Naive B cell (primary cell): ENCODE data around the gene RIPOR3. TPM values are rescaled to one million over a fixed set of nuclear protein-coding genes. Genes with fewer than 3 reads are reported as not detected.

Experiments
- ATAC-seq, 2 donors: fragments of 150-1000 bp; cut with Tn5 transposase; 2 replicates each; pipeline ENCODE4 v1.10.0; 2021; ENCODE audit warnings: low read depth in 2 of 2, mild to moderate bottlenecking in 2 of 2, moderate library complexity in 2 of 2
- DNase-seq: peaks from one replicate; pipeline ENCODE4 v3.0.0; 2022
- H3K27ac Mint-ChIP-seq, 6 donors: one replicate each; pipeline ENCODE4 v1.8.0; 2020 to 2022; ENCODE audit warnings: mild to moderate bottlenecking in 6 of 6, mixed read lengths in 6 of 6, moderate library complexity in 5 of 6, inconsistent platforms in 2 of 6
- H3K27me3 Mint-ChIP-seq, 3 donors: one replicate each; pipeline ENCODE4 v1.8.0; 2021 to 2022; ENCODE audit warnings: mixed read lengths in 3 of 3, mild to moderate bottlenecking in 1 of 3
- H3K36me3 Mint-ChIP-seq, 2 donors: one replicate each; pipeline ENCODE4 v1.8.0; 2020 to 2022; ENCODE audit warnings: mixed read lengths in 2 of 2, inconsistent platforms in 1 of 2, mild to moderate bottlenecking in 1 of 2
- H3K4me1 Mint-ChIP-seq, 3 donors: one replicate each; pipeline ENCODE4 v1.8.0; 2020 to 2022; ENCODE audit warnings: mixed read lengths in 3 of 3, inconsistent platforms in 1 of 3, mild to moderate bottlenecking in 1 of 3, moderate library complexity in 1 of 3
- H3K4me3 Mint-ChIP-seq, 8 donors: one replicate each; pipeline ENCODE4 v1.8.0; 2020 to 2022; ENCODE audit warnings: mild to moderate bottlenecking in 8 of 8, mixed read lengths in 8 of 8, moderate library complexity in 8 of 8, inconsistent platforms in 2 of 8
- H3K9me3 Mint-ChIP-seq, 7 donors: one replicate each; pipeline ENCODE4 v1.8.0; 2020 to 2022; ENCODE audit warnings: mixed read lengths in 7 of 7, mild to moderate bottlenecking in 5 of 7, inconsistent platforms in 2 of 7, moderate library complexity in 1 of 7
- polyA plus RNA-seq, 6 donors: library from polyadenylated mRNA; unstranded; fragments of 300-500 nt; fragmentation: Illumina TruSeq; gene quantifications; one replicate each; pipeline ENCODE4 v1.2.3, GENCODE V29; 2021; ENCODE audit warnings: low read depth in 6 of 6

Gene RIPOR3
- 1 to 10 TPM in 5 of 6 donors, not detected in 1; 1.4 to 3.0 (median 2.1) TPM for polyA plus RNA-seq

GRCh38 chr20:50690650-50691572, at the start of gene RIPOR3:
TSS of gene RIPOR3 (minus strand) at chr20:50691542. CDS start at chr20:50691128, 414 bp downstream.
- H3K4me1 Mint-ChIP-seq, result peaks cover 6 to 18% (median 14%) of the 10 kb centered on the region in 3 donors
- peaks cover 45 to 56% (median 53%) of the 10 kb centered on the region in 3 donors for H3K27me3 Mint-ChIP-seq

GRCh38 chr20:50737352-50737751, 46.0 kb upstream of the RIPOR3 start:
- Mint-ChIP-seq H3K4me3 (no peak overlapping the region), H3K27me3 (no peaks in the 10 kb centered on the region), H3K27ac (peak overlapping the region in 1 of 6 donors; percentile 75), H3K4me1 (peaks cover 7 to 15% (median 13%) of the 10 kb centered on the region in 3 donors), H3K9me3 (no peaks in the 10 kb centered on the region), H3K36me3 (peaks cover 4 to 7% of the 10 kb centered on the region in 2 donors)
- no peak for ATAC-seq
- DNase-seq, result no peak

More at GRCh38 chr20:50690650-50691572, at the start of gene RIPOR3:
- ATAC-seq (no peak), DNase-seq (no peak)
- H3K27ac Mint-ChIP-seq, result no peak within 1 kb of the TSS
- no peaks in the 10 kb centered on the region for H3K9me3 Mint-ChIP-seq
- H3K4me3 Mint-ChIP-seq, result peak within 1 kb of the TSS in 6 of 8 donors; percentile 5 to 71 (median 44)
- H3K36me3 Mint-ChIP-seq, result no peaks in the 10 kb centered on the region

GRCh38 chr20:50735813-50736212, 44.5 kb upstream of the RIPOR3 start:
- H3K9me3 Mint-ChIP-seq, result no peaks in the 10 kb centered on the region
- peaks cover 4 to 7% of the 10 kb centered on the region in 2 donors for H3K36me3 Mint-ChIP-seq
- H3K4me3 Mint-ChIP-seq, result no peak overlapping the region
- no peaks in the 10 kb centered on the region for H3K27me3 Mint-ChIP-seq
- no peak for ATAC-seq
- H3K27ac Mint-ChIP-seq, result peak overlapping the region in 1 of 6 donors; percentile 81
- peaks cover 11 to 21% (median 13%) of the 10 kb centered on the region in 3 donors for H3K4me1 Mint-ChIP-seq
- DNase-seq, result no peak

- Mint-ChIP-seq H3K9me3 (no peaks in the 10 kb centered on the region), H3K27me3 (no peaks in the 10 kb centered on the region), H3K4me1 (peaks cover 16 to 29% (median 19%) of the 10 kb centered on the region in 3 donors), H3K27ac (no peak overlapping the region), H3K36me3 (peaks cover 4 to 7% of the 10 kb centered on the region in 2 donors), H3K4me3 (peak overlapping the region in 2 of 8 donors; percentile 25 to 70)
- ATAC-seq (no peak), DNase-seq (no peak)
These were observed 43.7 kb upstream of the RIPOR3 start for GRCh38 chr20:50734730-50735679.

- Mint-ChIP-seq H3K27me3 (no peaks in the 10 kb centered on the region), H3K27ac (no peak overlapping the region), H3K4me3 (peak overlapping the region in 1 of 8 donors; percentile 97), H3K9me3 (no peaks in the 10 kb centered on the region), H3K4me1 (peaks cover 16 to 25% (median 19%) of the 10 kb centered on the region in 3 donors), H3K36me3 (peaks cover 4 to 7% of the 10 kb centered on the region in 2 donors)
- DNase-seq, result no peak
- no peak for ATAC-seq
These were observed 42.5 kb upstream of the RIPOR3 start for GRCh38 chr20:50733644-50734349.

GRCh38 chr20:50731930-50732690, 40.8 kb upstream of the RIPOR3 start:
- no peaks in the 10 kb centered on the region for H3K27me3 Mint-ChIP-seq

GRCh38 chr20:50731055-50731929, 40.0 kb upstream of the RIPOR3 start, which contains the start of gene PARD6B:
TSS of gene PARD6B (plus strand) at chr20:50731580. CDS start at chr20:50731787, 207 bp downstream.
- Mint-ChIP-seq H3K9me3 (no peaks in the 10 kb centered on the region), H3K4me1 (peaks cover 11 to 25% (median 19%) of the 10 kb centered on the region in 3 donors), H3K27me3 (peaks cover 0 to 4% (median 0%) of the 10 kb centered on the region in 3 donors), H3K4me3 (peak within 1 kb of the TSS; percentile 84 to 97 (median 92)), H3K27ac (peak within 1 kb of the TSS; percentile 85 to 95 (median 90)), H3K36me3 (no peaks in the 10 kb centered on the region)
- DNase-seq, result peak; percentile 100
- peak; percentile 86 to 88 for ATAC-seq

More at GRCh38 chr20:50731930-50732690, 40.8 kb upstream of the RIPOR3 start:
- Mint-ChIP-seq H3K27ac (peak overlapping the region; percentile 71 to 94 (median 86)), H3K9me3 (no peaks in the 10 kb centered on the region), H3K4me1 (peaks cover 12 to 25% (median 19%) of the 10 kb centered on the region in 3 donors), H3K36me3 (peaks cover 0 to 1% of the 10 kb centered on the region in 2 donors), H3K4me3 (peak overlapping the region; percentile 84 to 97 (median 90))
- DNase-seq (peak; percentile 7), ATAC-seq (no peak)

- no peak for DNase-seq
These were observed 39.4 kb upstream of the RIPOR3 start for GRCh38 chr20:50730765-50731054.

GRCh38 chr20:50729901-50730764, 38.8 kb upstream of the RIPOR3 start:
- no peaks in the 10 kb centered on the region for H3K36me3 Mint-ChIP-seq
- H3K9me3 Mint-ChIP-seq, result no peaks in the 10 kb centered on the region
- H3K27me3 Mint-ChIP-seq, result peaks cover 0 to 4% (median 0%) of the 10 kb centered on the region in 3 donors
- H3K4me3 Mint-ChIP-seq, result peak overlapping the region; percentile 84 to 97 (median 92)
- peak overlapping the region in 4 of 6 donors; percentile 39 to 92 (median 75) for H3K27ac Mint-ChIP-seq
- peaks cover 11 to 19% (median 19%) of the 10 kb centered on the region in 3 donors for H3K4me1 Mint-ChIP-seq
- ATAC-seq (no peak), DNase-seq (no peak)

More at GRCh38 chr20:50730765-50731054, 39.4 kb upstream of the RIPOR3 start:
- no peak for ATAC-seq
- H3K27ac Mint-ChIP-seq, result peak overlapping the region in 4 of 6 donors; percentile 39 to 92 (median 75)
- peaks cover 0 to 4% (median 0%) of the 10 kb centered on the region in 3 donors for H3K27me3 Mint-ChIP-seq
- peaks cover 11 to 20% (median 19%) of the 10 kb centered on the region in 3 donors for H3K4me1 Mint-ChIP-seq
- H3K9me3 Mint-ChIP-seq, result no peaks in the 10 kb centered on the region
- no peaks in the 10 kb centered on the region for H3K36me3 Mint-ChIP-seq
- H3K4me3 Mint-ChIP-seq, result peak overlapping the region; percentile 84 to 97 (median 92)

GRCh38 chr20:50728981-50729874, 37.9 kb upstream of the RIPOR3 start:
- DNase-seq (no peak), ATAC-seq (no peak)
- Mint-ChIP-seq H3K4me1 (peaks cover 11 to 19% (median 19%) of the 10 kb centered on the region in 3 donors), H3K27ac (no peak overlapping the region), H3K36me3 (no peaks in the 10 kb centered on the region), H3K27me3 (peaks cover 0 to 4% (median 0%) of the 10 kb centered on the region in 3 donors), H3K4me3 (peak overlapping the region in 5 of 8 donors; percentile 42 to 97 (median 91)), H3K9me3 (no peaks in the 10 kb centered on the region)
